NCI-H748 treated with DMSO at 0.1 percent for 48 hours (cell line): ENCODE data around the gene KRTAP5-6.
"Not testable (repeated sequence)": the region's sequence is repeated elsewhere in the genome, so short reads cannot be mapped to it uniquely, and the experiment has no call there.

Experiments used
- DNase-seq: peaks from one replicate; lab custom pipeline; 2025; lab: John Stamatoyannopoulos, UW

Gene KRTAP5-6

GRCh38 chr11:1683904-1684572 is 13.0 kb upstream of the KRTAP5-6 start:
- DNase-seq: not testable (repeated sequence)

- DNase-seq: not testable (repeated sequence)
Measured at GRCh38 chr11:1684886-1685874, 11.8 kb upstream of the KRTAP5-6 start.

GRCh38 chr11:1686220-1686619 is 10.8 kb upstream of the KRTAP5-6 start:
- not testable (repeated sequence) for DNase-seq

- DNase-seq: not testable (repeated sequence)
Measured at GRCh38 chr11:1688336-1688947, 8.6 kb upstream of the KRTAP5-6 start.

- DNase-seq: not testable (repeated sequence)
Measured at GRCh38 chr11:1689250-1690166, 7.5 kb upstream of the KRTAP5-6 start.

- no peak for DNase-seq
Measured at GRCh38 chr11:1690167-1691025, 6.6 kb upstream of the KRTAP5-6 start.

- no peak for DNase-seq
Measured at GRCh38 chr11:1691026-1691877, 5.7 kb upstream of the KRTAP5-6 start.

GRCh38 chr11:1691878-1692707 is 4.9 kb upstream of the KRTAP5-6 start:
- DNase-seq: no peak

- no peak for DNase-seq
Measured at GRCh38 chr11:1692708-1693326, 4.2 kb upstream of the KRTAP5-6 start.

GRCh38 chr11:1693327-1694063 is 3.5 kb upstream of the KRTAP5-6 start:
- peak; percentile 63 for DNase-seq

GRCh38 chr11:1694064-1694845 is 2.7 kb upstream of the KRTAP5-6 start:
- peak; percentile 75 for DNase-seq

GRCh38 chr11:1694846-1695547 is 2.0 kb upstream of the KRTAP5-6 start:
- no peak for DNase-seq

- DNase-seq: no peak
Measured at GRCh38 chr11:1695548-1696108, 1.4 kb upstream of the KRTAP5-6 start.

- DNase-seq: no peak
Measured at GRCh38 chr11:1699771-1700170, 2.8 kb downstream of the KRTAP5-6 start.

- DNase-seq: no peak
Measured at GRCh38 chr11:1701091-1701807, 4.3 kb downstream of the KRTAP5-6 start.
